Upper lobe of left lung (tissue), 6 donors: ENCODE results near the gene FYN. TPM values are rescaled to one million over a fixed set of nuclear protein-coding genes. Genes with fewer than 3 reads are reported as not detected.

Source experiments
- ATAC-seq, 2 donors: fragments of 200-7000 bp; cut with Tn5 transposase; one replicate each; pipeline ENCODE4 v1.9.1; 2022; ENCODE audit warnings: mild to moderate bottlenecking in 2 of 2, moderate library complexity in 2 of 2; ENCODE audit not compliant: low FRiP score in 2 of 2
- DNase-seq, 2 donors: peaks; one replicate each; pipeline ENCODE4 v3.0.0-alpha.2; 2019 to 2020
- H3K27ac ChIP-seq, 4 donors: fragments of 200-600 bp; sonication (generic); one replicate each; pipeline ENCODE4 v1.5.1; 2016 to 2019
- H3K27me3 ChIP-seq, 4 donors: fragments of 200-600 bp; sonication (generic); one replicate each; pipeline ENCODE4 v1.5.1; 2017 to 2019
- H3K36me3 ChIP-seq, 4 donors: fragments of 200-600 bp; sonication (generic); one replicate each; pipeline ENCODE4 v1.5.1; 2016 to 2019
- H3K4me1 ChIP-seq, 4 donors: fragments of 200-600 bp; sonication (generic); one replicate each; pipeline ENCODE4 v1.5.1; 2018 to 2019
- H3K4me3 ChIP-seq, 4 donors: fragments of 200-600 bp; sonication (generic); one replicate each; pipeline ENCODE4 v1.5.1; 2017 to 2019; ENCODE audit warnings: mild to moderate bottlenecking in 2 of 4, moderate library complexity in 1 of 4
- H3K9me3 ChIP-seq, 4 donors: fragments of 200-600 bp; sonication (generic); one replicate each; pipeline ENCODE4 v1.5.1; 2018 to 2019
- EP300 ChIP-seq, 4 donors: sonication (generic); formaldehyde crosslinking; IDR thresholded peaks; one replicate each; pipeline ENCODE4 v1.5.1; 2017; ENCODE audit warnings: antibody characterized with exemption in 4 of 4, control low read depth in 2 of 4
- POLR2A ChIP-seq, 4 donors: fragments of 450-650 bp; IDR thresholded peaks; one replicate each; pipeline ENCODE4 v1.5.1; 2016 to 2017; ENCODE audit warnings: antibody characterized with exemption in 4 of 4, mild to moderate bottlenecking in 2 of 4
- POLR2AphosphoS5 ChIP-seq, 2 donors: sonication (generic); formaldehyde crosslinking; IDR thresholded peaks; one replicate each; pipeline ENCODE4 v1.5.1; 2017; ENCODE audit warnings: antibody characterized with exemption in 2 of 2
- WGBS, 2 donors: methylation state at CpG; one replicate each; pipeline ENCODE4 v1.1.5; 2017 to 2018; 5-methylcytosine and 5-hydroxymethylcytosine counted together
- total RNA-seq, 6 donors: library from RNA; depleted of rRNA in 4 of 6; stranded (reverse); fragments of >200 nt in 4 of 6; gene quantifications; one replicate each; pipeline versions ENCODE4 v1.1.0 to v1.2.1, GENCODE V29; 2016 to 2021
- TF ChIP-seq, protein P1 (sequence below), 6 experiments: fragments of 450-650 bp in 4 of 6; fragments of 200-600 bp in 2 of 6; sonication (generic) in 2 of 6; IDR thresholded peaks; one replicate each; pipeline ENCODE4 v1.5.1; 2016 to 2019; ENCODE audit warnings: antibody characterized with exemption in 6 of 6
- donor health status: DM: no; HTN: no; CAD: no; lungs with moderate emphysema.
- donor health status: DM: no; HTN: yes; CAD: no; lungs with severe emphysema.

The FYN gene
- total RNA-seq, 6 donors from 2014 or later = 69.1 to 181 (median 113) TPM

DNA sequence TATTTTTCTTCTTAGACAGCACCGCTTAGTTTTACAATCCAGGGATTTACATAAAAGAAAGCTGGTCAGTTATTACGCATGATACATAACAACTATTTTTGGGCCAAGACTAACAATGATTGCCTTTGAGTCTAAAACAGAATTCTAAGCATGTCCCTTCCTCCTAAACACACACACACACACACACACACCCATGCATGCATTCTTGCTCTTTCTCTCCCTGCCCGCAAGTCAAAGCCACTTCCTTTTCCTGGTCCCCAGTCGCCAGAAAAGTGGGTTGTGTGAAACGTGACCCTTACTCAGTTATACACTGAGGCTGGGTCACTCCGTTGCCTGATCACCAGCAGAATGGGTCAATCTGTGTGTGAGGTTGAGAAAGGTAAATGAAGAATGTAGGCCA lies 31.4 kb downstream of the FYN start:
- H3K4me3 ChIP-seq = no peak overlapping the region
- peak in 1 of 2 donors; percentile 23 for ATAC-seq
- peak overlapping the region in 3 of 4 donors; percentile 3 to 46 (median 27) for H3K27ac ChIP-seq
- no peaks in the 10 kb centered on the region for H3K27me3 ChIP-seq
- TF ChIP-seq POLR2A (IDR thresholded peaks at IDR 0.05) = no peak
- no peak for TF ChIP-seq EP300 (IDR thresholded peaks at IDR 0.05)
- TF ChIP-seq POLR2AphosphoS5 (IDR thresholded peaks at IDR 0.05) = peak in 1 of 2 donors; percentile 46
- TF ChIP-seq, protein P1, sequence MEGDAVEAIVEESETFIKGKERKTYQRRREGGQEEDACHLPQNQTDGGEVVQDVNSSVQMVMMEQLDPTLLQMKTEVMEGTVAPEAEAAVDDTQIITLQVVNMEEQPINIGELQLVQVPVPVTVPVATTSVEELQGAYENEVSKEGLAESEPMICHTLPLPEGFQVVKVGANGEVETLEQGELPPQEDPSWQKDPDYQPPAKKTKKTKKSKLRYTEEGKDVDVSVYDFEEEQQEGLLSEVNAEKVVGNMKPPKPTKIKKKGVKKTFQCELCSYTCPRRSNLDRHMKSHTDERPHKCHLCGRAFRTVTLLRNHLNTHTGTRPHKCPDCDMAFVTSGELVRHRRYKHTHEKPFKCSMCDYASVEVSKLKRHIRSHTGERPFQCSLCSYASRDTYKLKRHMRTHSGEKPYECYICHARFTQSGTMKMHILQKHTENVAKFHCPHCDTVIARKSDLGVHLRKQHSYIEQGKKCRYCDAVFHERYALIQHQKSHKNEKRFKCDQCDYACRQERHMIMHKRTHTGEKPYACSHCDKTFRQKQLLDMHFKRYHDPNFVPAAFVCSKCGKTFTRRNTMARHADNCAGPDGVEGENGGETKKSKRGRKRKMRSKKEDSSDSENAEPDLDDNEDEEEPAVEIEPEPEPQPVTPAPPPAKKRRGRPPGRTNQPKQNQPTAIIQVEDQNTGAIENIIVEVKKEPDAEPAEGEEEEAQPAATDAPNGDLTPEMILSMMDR (IDR thresholded peaks at IDR 0.05) = no peak
- no peaks in the 10 kb centered on the region for H3K36me3 ChIP-seq
- 30 to 33% methylated on average over 6 of the region's 6 CpGs for WGBS, 2 donors
- peak in 1 of 2 donors; percentile 51 for DNase-seq
- peaks cover 45 to 62% (median 56%) of the 10 kb centered on the region in 4 donors for H3K4me1 ChIP-seq
- H3K9me3 ChIP-seq = no peaks in the 10 kb centered on the region

DNA sequence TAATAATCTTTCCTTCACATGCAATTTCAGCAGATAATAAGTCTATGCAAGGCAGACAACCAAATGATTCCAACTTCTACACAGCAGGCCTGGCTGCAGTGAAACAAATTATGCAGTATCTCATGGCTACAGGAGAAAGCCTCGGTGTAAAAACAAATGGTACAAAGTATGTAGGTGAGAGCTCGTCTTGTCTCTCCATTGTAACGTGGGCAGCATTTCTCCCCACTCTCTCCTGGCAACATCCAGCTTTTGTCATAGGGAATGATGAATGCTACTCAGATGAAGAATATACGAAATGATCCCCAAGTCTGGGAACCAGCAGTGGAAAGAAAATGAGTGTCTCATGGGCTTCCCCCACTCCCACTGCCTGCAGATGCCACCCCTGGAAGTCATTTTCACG lies 32.4 kb downstream of the FYN start:
- H3K4me1 ChIP-seq = peaks cover 40 to 54% (median 49%) of the 10 kb centered on the region in 4 donors
- no peaks in the 10 kb centered on the region for H3K36me3 ChIP-seq
- no peaks in the 10 kb centered on the region for H3K9me3 ChIP-seq
- no peak overlapping the region for H3K27ac ChIP-seq
- DNase-seq (no peak), ATAC-seq (no peak)
- no peaks in the 10 kb centered on the region for H3K27me3 ChIP-seq
- H3K4me3 ChIP-seq = no peak overlapping the region
- 87 to 91% methylated on average over 5 of the region's 5 CpGs for WGBS, 2 donors
- TF ChIP-seq POLR2AphosphoS5 (IDR thresholded peaks at IDR 0.05) (no peak), EP300 (IDR thresholded peaks at IDR 0.05) (no peak), POLR2A (IDR thresholded peaks at IDR 0.05) (no peak)
- TF ChIP-seq, protein P1 (IDR thresholded peaks at IDR 0.05) = no peak

DNA sequence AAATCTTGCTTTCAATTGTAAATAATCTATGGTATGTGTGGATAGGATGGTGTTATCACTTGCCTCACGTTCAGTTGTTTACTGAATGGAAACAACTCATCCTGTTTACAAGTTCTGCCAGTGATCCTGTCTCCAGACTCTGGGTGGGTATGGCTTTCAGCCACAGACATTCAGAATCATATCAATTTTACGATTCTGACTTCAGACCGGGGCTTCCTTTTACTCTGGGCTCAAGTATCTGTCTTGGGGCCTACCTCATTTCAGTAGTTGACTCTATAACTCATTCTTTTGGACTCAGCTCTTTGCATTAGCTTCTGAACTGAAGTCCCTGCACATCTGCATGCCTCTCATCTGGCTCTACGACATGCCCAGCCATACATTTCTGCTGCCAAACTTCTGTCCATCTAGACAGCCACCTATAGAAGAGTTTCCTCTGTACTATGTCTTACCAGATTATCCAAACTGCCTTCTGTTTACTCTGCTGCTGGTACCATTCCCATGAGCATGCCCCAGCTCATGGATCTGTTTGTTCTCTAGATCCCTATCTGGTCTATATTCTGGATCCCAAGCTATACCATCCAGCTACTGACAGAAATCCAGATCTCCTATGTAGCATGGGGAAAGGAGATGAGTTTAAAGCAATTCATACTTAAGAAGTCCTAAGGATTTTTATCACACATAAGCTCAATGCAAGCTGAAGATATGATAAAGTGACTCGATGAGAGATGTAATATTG lies 34.3 kb downstream of the FYN start:
- H3K36me3 ChIP-seq = no peaks in the 10 kb centered on the region
- H3K4me3 ChIP-seq = no peak overlapping the region
- ATAC-seq (no peak), DNase-seq (no peak)
- no peaks in the 10 kb centered on the region for H3K9me3 ChIP-seq
- WGBS, 2 donors = 47 to 64% methylated on average over 5 of the region's 5 CpGs
- H3K4me1 ChIP-seq = peaks cover 21 to 48% (median 37%) of the 10 kb centered on the region in 4 donors
- peak overlapping the region in 3 of 4 donors; percentile 32 to 40 (median 32) for H3K27ac ChIP-seq
- H3K27me3 ChIP-seq = no peaks in the 10 kb centered on the region
- TF ChIP-seq EP300 (IDR thresholded peaks at IDR 0.05) (peak in 1 of 4 donors; percentile 14), POLR2A (IDR thresholded peaks at IDR 0.05) (no peak), POLR2AphosphoS5 (IDR thresholded peaks at IDR 0.05) (no peak)
- TF ChIP-seq, protein P1 (IDR thresholded peaks at IDR 0.05) = no peak

DNA sequence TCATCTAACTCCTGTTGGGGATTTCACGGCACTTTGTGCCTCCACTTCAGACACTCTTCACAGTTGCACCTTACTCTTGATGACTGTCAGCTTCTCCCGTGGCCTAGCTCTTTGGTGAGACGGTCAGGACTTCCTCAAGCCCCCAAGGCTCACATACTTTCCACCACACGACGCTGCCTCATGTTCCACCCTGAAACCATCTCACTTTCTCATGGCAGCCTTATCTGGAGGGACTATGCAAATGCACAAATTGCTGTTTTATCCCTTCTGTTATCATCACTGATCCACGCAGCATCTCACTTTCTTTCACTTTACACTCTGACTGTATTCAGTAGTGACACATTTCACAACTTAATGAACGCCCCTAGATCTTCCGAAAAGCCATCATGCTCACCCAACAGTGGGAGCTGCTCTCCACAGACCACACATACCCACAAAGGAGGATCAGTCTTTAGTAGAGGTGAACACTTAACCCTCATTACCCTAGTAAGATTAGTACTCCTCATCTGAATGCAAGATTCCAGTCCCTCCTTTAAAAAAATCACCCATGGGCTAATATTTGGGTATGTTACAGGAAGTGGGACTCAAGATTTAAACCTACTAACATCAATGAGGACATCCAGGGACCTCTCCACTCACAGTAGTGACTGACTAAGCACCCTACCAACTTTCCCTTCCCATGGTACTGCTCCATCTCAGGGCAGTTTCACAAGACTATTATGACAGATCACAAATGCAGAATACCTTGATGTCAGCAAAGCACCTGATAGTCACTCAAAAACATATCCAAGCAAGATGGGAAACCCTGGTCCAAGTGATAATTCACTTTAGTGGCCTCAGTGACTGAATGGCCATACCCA lies 35.4 kb downstream of the FYN start:
- ATAC-seq (no peak), DNase-seq (no peak)
- Histone ChIP-seq H3K36me3 (no peaks in the 10 kb centered on the region), H3K4me1 (peaks cover 15 to 48% (median 30%) of the 10 kb centered on the region in 4 donors), H3K4me3 (no peak overlapping the region), H3K27me3 (no peaks in the 10 kb centered on the region), H3K9me3 (no peaks in the 10 kb centered on the region), H3K27ac (peak overlapping the region in 2 of 4 donors; percentile 32)
- TF ChIP-seq EP300 (IDR thresholded peaks at IDR 0.05) (no peak), POLR2AphosphoS5 (IDR thresholded peaks at IDR 0.05) (no peak), POLR2A (IDR thresholded peaks at IDR 0.05) (no peak)
- TF ChIP-seq, protein P1 (IDR thresholded peaks at IDR 0.05) = no peak
- WGBS, 2 donors = 79 to 81% methylated on average over 8 of the region's 8 CpGs
